ENCODE measurements around the gene ZC3H12C. TPM values are rescaled to one million over a fixed set of nuclear protein-coding genes. Genes with fewer than 3 reads are reported as not detected.

ZC3H12C gene
- total and polyA plus RNA-seq, 10 of the 15 experiments (the other 5 are each of a cell fraction or from before 2014, with no cell fraction given), result 0.31 to 31.0 (median 3.7) TPM

- TF ChIP-seq MLLT1 (IDR thresholded peaks at IDR 0.05) (peak; percentile 94), STAT3 (IDR thresholded peaks at IDR 0.05; ENCODE audit: low read depth, low read length) (no peak), SREBF2 (IDR thresholded peaks at IDR 0.05; ENCODE audit: low read length) (no peak), CBFB (IDR thresholded peaks at IDR 0.05; ENCODE audit: low read depth) (no peak), KAT2A (conservative IDR thresholded peaks at IDR 0.05; ENCODE audit: control insufficient read depth, low read depth, low read length) (no peak), NFYA (IDR thresholded peaks at IDR 0.05; ENCODE audit: borderline replicate concordance, low read depth, low read length) (no peak), ELK1 (IDR thresholded peaks at IDR 0.05; ENCODE audit: low read depth, low read length) (no peak), POU2F2 (IDR thresholded peaks at IDR 0.05; ENCODE audit: borderline replicate concordance, low read depth, low read length) (no peak), MXI1 (IDR thresholded peaks at IDR 0.05; ENCODE audit: low read depth, low read length) (no peak), HCFC1 (IDR thresholded peaks at IDR 0.05; ENCODE audit: low read length) (no peak), CHD2 (IDR thresholded peaks at IDR 0.05; ENCODE audit: borderline replicate concordance, low read depth, low read length) (peak; percentile 45; the same call in 1 of the 2 replicates), NBN (IDR thresholded peaks at IDR 0.05) (peak; percentile 78; the same call in 1 of the 2 replicates), KLF5 (IDR thresholded peaks at IDR 0.05; ENCODE audit: partially characterized antibody) (no peak), ZNF384 (IDR thresholded peaks at IDR 0.05; ENCODE audit: borderline replicate concordance, low read depth, low read length) (no peak), RAD51 (IDR thresholded peaks at IDR 0.05) (no peak), SMARCA5 (IDR thresholded peaks at IDR 0.05) (no peak), HDAC2 (IDR thresholded peaks at IDR 0.05) (no peak), IKZF1 (conservative IDR thresholded peaks at IDR 0.05) (peak; percentile 87)
- TF ChIP-seq, protein P1, sequence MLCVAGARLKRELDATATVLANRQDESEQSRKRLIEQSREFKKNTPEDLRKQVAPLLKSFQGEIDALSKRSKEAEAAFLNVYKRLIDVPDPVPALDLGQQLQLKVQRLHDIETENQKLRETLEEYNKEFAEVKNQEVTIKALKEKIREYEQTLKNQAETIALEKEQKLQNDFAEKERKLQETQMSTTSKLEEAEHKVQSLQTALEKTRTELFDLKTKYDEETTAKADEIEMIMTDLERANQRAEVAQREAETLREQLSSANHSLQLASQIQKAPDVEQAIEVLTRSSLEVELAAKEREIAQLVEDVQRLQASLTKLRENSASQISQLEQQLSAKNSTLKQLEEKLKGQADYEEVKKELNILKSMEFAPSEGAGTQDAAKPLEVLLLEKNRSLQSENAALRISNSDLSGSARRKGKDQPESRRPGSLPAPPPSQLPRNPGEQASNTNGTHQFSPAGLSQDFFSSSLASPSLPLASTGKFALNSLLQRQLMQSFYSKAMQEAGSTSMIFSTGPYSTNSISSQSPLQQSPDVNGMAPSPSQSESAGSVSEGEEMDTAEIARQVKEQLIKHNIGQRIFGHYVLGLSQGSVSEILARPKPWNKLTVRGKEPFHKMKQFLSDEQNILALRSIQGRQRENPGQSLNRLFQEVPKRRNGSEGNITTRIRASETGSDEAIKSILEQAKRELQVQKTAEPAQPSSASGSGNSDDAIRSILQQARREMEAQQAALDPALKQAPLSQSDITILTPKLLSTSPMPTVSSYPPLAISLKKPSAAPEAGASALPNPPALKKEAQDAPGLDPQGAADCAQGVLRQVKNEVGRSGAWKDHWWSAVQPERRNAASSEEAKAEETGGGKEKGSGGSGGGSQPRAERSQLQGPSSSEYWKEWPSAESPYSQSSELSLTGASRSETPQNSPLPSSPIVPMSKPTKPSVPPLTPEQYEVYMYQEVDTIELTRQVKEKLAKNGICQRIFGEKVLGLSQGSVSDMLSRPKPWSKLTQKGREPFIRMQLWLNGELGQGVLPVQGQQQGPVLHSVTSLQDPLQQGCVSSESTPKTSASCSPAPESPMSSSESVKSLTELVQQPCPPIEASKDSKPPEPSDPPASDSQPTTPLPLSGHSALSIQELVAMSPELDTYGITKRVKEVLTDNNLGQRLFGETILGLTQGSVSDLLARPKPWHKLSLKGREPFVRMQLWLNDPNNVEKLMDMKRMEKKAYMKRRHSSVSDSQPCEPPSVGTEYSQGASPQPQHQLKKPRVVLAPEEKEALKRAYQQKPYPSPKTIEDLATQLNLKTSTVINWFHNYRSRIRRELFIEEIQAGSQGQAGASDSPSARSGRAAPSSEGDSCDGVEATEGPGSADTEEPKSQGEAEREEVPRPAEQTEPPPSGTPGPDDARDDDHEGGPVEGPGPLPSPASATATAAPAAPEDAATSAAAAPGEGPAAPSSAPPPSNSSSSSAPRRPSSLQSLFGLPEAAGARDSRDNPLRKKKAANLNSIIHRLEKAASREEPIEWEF (IDR thresholded peaks at IDR 0.05; ENCODE audit: insufficient replicate concordance, low read depth, low read length), result peak; percentile 50
- TF ChIP-seq, protein P2, sequence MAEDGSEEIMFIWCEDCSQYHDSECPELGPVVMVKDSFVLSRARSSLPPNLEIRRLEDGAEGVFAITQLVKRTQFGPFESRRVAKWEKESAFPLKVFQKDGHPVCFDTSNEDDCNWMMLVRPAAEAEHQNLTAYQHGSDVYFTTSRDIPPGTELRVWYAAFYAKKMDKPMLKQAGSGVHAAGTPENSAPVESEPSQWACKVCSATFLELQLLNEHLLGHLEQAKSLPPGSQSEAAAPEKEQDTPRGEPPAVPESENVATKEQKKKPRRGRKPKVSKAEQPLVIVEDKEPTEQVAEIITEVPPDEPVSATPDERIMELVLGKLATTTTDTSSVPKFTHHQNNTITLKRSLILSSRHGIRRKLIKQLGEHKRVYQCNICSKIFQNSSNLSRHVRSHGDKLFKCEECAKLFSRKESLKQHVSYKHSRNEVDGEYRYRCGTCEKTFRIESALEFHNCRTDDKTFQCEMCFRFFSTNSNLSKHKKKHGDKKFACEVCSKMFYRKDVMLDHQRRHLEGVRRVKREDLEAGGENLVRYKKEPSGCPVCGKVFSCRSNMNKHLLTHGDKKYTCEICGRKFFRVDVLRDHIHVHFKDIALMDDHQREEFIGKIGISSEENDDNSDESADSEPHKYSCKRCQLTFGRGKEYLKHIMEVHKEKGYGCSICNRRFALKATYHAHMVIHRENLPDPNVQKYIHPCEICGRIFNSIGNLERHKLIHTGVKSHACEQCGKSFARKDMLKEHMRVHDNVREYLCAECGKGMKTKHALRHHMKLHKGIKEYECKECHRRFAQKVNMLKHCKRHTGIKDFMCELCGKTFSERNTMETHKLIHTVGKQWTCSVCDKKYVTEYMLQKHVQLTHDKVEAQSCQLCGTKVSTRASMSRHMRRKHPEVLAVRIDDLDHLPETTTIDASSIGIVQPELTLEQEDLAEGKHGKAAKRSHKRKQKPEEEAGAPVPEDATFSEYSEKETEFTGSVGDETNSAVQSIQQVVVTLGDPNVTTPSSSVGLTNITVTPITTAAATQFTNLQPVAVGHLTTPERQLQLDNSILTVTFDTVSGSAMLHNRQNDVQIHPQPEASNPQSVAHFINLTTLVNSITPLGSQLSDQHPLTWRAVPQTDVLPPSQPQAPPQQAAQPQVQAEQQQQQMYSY (CRISPR knock-in tag; IDR thresholded peaks at IDR 0.05), result no peak
These were observed 3.4 kb upstream of the ZC3H12C start (continued) for GRCh38 chr11:110089617-110090282.
